ENCODE results near the gene SLC38A9.

DNA sequence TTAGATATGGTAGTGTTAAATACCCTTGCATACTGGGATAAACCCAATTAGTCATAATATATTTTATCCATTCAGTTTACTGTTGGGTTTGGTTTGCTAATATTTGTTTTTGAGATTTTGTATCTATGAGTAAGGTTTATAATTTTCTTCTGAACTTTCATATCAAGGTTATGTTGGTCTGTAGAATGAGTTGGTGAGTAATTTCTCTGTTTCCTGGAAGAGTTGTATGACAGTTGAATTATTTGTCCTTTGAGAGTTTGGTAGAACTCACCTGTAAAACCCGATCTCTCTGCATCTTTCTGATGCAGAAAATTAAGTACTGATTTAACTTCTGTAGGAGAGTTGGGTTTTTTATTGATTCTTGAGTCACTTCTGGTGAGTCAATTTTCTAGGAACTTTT is 46.1 kb upstream of the SLC38A9 start:
- TF ChIP-seq YY1 (IDR thresholded peaks at IDR 0.05; ENCODE audit: insufficient read depth, insufficient read length): no peak
- no peak for TF ChIP-seq ZNF274 (IDR thresholded peaks at IDR 0.05; ENCODE audit: low read depth, low read length)
- TF ChIP-seq SUZ12 (IDR thresholded peaks at IDR 0.05; ENCODE audit: extremely low read depth, insufficient read depth, insufficient read length): no peak

Measured in NT2/D1 (cell line).